CD4-positive, alpha-beta T cell treated with Interferon gamma for 1 hour (primary cell): ENCODE data around the gene POU5F2.

Experiments used
- DNase-seq: peaks from one replicate; pipeline ENCODE4 v3.0.0-alpha.2; 2020

POU5F2 gene

DNA sequence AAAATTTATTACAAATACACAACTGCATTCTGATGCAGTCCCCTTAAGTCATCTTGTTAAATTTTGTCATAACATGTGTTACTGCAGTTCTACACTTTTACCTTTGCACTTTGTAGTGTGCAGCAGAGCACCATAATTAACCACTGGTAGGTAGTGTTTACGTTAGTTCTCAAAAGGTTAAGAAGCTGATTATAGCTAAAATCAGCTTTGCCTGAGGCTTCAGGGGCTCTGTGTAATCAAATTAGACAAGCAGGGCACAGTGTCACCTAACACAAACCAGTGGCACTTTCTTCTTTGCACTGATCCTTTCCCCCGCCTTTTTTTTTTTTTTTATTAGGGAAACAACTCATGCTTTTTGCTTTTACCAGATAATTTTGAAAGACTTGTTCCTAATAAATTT is 26.1 kb downstream of the POU5F2 start:
- no peak for DNase-seq

DNA sequence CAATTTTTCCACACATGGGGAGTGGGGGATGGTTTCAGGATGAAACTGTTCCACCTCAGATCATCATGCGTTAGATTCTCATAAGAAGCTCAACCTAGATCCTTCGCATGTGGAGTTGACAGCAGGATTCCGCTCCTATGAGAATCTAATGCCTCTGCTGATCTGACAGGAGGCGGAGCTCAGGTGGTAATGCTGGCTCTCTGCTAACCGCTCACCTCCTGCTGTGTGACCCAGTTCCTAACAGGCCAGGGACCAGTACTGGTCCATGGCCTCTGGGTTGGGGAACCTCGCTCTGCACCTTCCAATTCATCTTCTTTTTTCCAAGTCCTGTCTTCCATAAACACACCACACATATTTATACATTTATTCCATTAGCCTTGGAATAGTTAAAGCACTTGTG is 33.0 kb downstream of the POU5F2 start:
- DNase-seq: no peak

DNA sequence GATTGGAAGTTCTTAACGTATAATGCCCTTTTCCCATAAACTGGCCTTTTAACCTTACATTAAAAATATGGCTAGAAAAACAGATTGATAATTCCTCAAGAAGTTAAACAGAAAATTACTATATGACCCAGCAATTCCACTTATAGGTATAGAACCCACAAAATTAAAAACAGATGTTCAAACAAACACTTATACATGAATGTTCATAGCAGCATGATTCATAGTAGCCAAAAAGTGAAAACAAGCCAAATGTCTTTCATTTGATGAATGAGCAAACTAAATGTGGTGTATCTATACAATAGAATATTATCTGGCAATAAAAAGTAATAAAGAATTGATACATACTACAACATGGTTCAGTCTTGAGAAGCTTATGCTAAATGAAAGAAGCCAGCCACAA is 35.5 kb downstream of the POU5F2 start:
- no peak for DNase-seq

DNA sequence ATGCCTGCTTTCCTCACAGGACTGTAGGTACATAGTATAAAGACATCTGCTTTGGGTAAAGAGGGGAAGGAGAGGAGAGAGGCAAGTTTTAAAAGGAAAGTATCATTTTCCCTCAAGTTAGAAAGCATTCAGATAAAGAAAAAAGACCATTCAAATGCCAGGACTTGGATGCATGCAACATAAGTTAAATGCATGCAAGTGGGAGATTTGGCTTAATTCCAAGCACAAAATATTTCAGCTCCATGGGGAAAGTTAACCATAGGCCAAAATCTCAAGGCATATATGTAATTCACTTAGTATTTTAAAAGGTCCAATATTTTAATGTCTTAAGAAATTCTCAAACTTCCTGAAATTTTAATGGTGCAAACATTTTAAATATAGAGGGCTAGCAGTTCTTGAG is 36.4 kb downstream of the POU5F2 start:
- DNase-seq: no peak

DNA sequence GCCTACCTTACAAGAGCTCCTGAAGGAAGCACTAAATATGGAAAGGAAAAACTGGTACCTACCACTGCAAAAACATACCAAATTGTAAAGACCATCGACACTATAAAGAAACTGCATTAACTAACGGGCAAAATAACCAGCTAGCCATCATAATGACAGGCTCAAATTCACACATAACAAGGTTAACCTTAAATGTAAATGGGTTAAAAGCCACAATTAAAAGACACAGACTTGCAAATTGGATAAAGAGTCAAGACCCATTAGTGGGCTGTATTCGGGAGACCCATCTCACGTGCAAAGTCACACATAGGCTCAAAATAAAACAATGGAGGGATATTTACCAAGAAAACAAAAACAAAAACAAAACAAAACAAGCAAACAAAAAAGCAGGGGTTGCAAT is 49.4 kb downstream of the POU5F2 start:
- no peak for DNase-seq
